Panc1 (cell line): ENCODE results near the gene TEX14. TPM values are rescaled to one million over a fixed set of nuclear protein-coding genes. Genes with fewer than 3 reads are reported as not detected.

Experiments
- total RNA-seq: library from RNA; stranded (reverse); gene quantifications from one replicate; pipeline ENCODE4 v1.2.1, GENCODE V29; 2021; ENCODE audit not compliant: unreplicated experiment

The TEX14 gene
- total RNA-seq, 1 experiment from 2014 or later: not detected

Other genes starting within 250 kb of the TEX14 start
- gene HSF5, start 203.6 kb downstream of the TEX14 start, total RNA-seq: not detected
- gene MTMR4, start 177.4 kb downstream of the TEX14 start, total RNA-seq: 20.8 TPM
- gene RAD51C, start 557 bp upstream of the TEX14 start, total RNA-seq: 19.9 TPM
- gene PPM1E, start 63.8 kb upstream of the TEX14 start, total RNA-seq: 2.9 TPM